Measurements from ENCODE around the gene PPAN.

PPAN gene

GRCh38 chr19:10102787-10103236 is 3.4 kb upstream of the PPAN start:
- TF ChIP-seq CTCF (conservative IDR thresholded peaks at IDR 0.05; ENCODE audit: low read depth, low read length) = no peak
- no peak overlapping the region for H3K4me3 ChIP-seq (ENCODE audit: low read length)
- no peak for DNase-seq (ENCODE audit: low read depth)

GRCh38 chr19:10104130-10104513 is 2.0 kb upstream of the PPAN start:
- no peak for DNase-seq (ENCODE audit: low read depth)
- TF ChIP-seq CTCF (conservative IDR thresholded peaks at IDR 0.05; ENCODE audit: low read depth, low read length) = no peak
- H3K4me3 ChIP-seq (ENCODE audit: low read length) = no peak overlapping the region

GRCh38 chr19:10104665-10105508 is 1.3 kb upstream of the PPAN start:
- no peak for TF ChIP-seq CTCF (conservative IDR thresholded peaks at IDR 0.05; ENCODE audit: low read depth, low read length)
- DNase-seq (ENCODE audit: low read depth) = no peak
- no peak overlapping the region for H3K4me3 ChIP-seq (ENCODE audit: low read length)

- TF ChIP-seq CTCF (conservative IDR thresholded peaks at IDR 0.05; ENCODE audit: low read depth, low read length) = no peak
- no peak for DNase-seq (ENCODE audit: low read depth)
- peak overlapping the region; percentile 29 for H3K4me3 ChIP-seq (ENCODE audit: low read length)
Measured at GRCh38 chr19:10105509-10106099, 558 bp upstream of the PPAN start.

- DNase-seq (ENCODE audit: low read depth) = no peak
- no peak for TF ChIP-seq CTCF (conservative IDR thresholded peaks at IDR 0.05; ENCODE audit: low read depth, low read length)
- H3K4me3 ChIP-seq (ENCODE audit: low read length) = peak overlapping the region; percentile 88
Measured at GRCh38 chr19:10107254-10107653, 1.1 kb downstream of the PPAN start.

GRCh38 chr19:10107817-10108367 is 1.7 kb downstream of the PPAN start:
- TF ChIP-seq CTCF (conservative IDR thresholded peaks at IDR 0.05; ENCODE audit: low read depth, low read length) = no peak
- H3K4me3 ChIP-seq (ENCODE audit: low read length) = no peak overlapping the region
- DNase-seq (ENCODE audit: low read depth) = no peak

Data from retinal pigment epithelial cell (primary cell).